Activated B cell treated with CpG ODN at 0.5 μM for 24 hours (primary cell): ENCODE measurements around the gene SEC16B. TPM values are rescaled to one million over a fixed set of nuclear protein-coding genes. Genes with fewer than 3 reads are reported as not detected.

Experiments
- ATAC-seq: fragments of 200-7000 bp; cut with Tn5 transposase; one replicate; pipeline ENCODE4 v1.10.0; 2021; ENCODE audit warnings: low read depth, mild to moderate bottlenecking, moderate library complexity
- CTCF ChIA-PET: fragments of 350-600 bp; sonication (Branson Sonifier 250); formaldehyde crosslinking; loops from one replicate; lab custom pipeline; 2021; ENCODE audit warnings: antibody characterized with exemption; lab: Charles Lee
- POLR2A ChIA-PET: fragments of 350-600 bp; sonication (Branson Sonifier 250); formaldehyde crosslinking; loops from one replicate; lab custom pipeline; 2021; ENCODE audit warnings: antibody characterized with exemption; lab: Charles Lee
- DNase-seq: peaks from one replicate; pipeline ENCODE4 v3.0.0; 2022
- H3K27ac Mint-ChIP-seq: one replicate; pipeline ENCODE4 v1.8.0; 2020; ENCODE audit warnings: mixed read lengths
- H3K27me3 Mint-ChIP-seq: one replicate; pipeline ENCODE4 v1.8.0; 2021; ENCODE audit warnings: mixed read lengths
- H3K36me3 Mint-ChIP-seq: one replicate; pipeline ENCODE4 v1.8.0; 2021; ENCODE audit warnings: low read depth, mixed read lengths
- H3K4me1 Mint-ChIP-seq: one replicate; pipeline ENCODE4 v1.8.0; 2021; ENCODE audit warnings: mixed read lengths
- H3K4me3 Mint-ChIP-seq: one replicate; pipeline ENCODE4 v1.8.0; 2020; ENCODE audit warnings: mild to moderate bottlenecking, mixed read lengths
- H3K9me3 Mint-ChIP-seq: one replicate; pipeline ENCODE4 v1.8.0; 2020; ENCODE audit warnings: mixed read lengths
- CTCF ChIP-seq: fragments of 200-600 bp; IDR thresholded peaks from one replicate; pipeline ENCODE4 v1.8.0; 2022; ENCODE audit warnings: antibody characterized with exemption, mild to moderate bottlenecking
- intact Hi-C: fragments of 100-400 bp; cut with micrococcal nuclease; formaldehyde crosslinking; loops from one replicate; pipeline ENCODE4 v1.15.1; 2024
- total RNA-seq: library from RNA; stranded (reverse); gene quantifications from 2 replicates; pipeline ENCODE4 v1.2.3, GENCODE V29; 2022

SEC16B gene
- total RNA-seq, 1 donor from 2014 or later: not detected

- DNase-seq (no peak), ATAC-seq (no peak)
- TF ChIP-seq CTCF: no peak
- CTCF ChIA-PET: no interaction called here
- intact Hi-C loops: no loop called here
- Mint-ChIP-seq H3K9me3 (no peaks in the 10 kb centered on the region), H3K27me3 (peaks cover 3% of the 10 kb centered on the region), H3K27ac (no peak overlapping the region), H3K4me1 (no peaks in the 10 kb centered on the region), H3K36me3 (no peaks in the 10 kb centered on the region), H3K4me3 (no peak overlapping the region)
- POLR2A ChIA-PET: no interaction called here
These were observed 14.3 kb upstream of the SEC16B start for GRCh38 chr1:177984136-177984525.

- DNase-seq (no peak), ATAC-seq (no peak)
- Mint-ChIP-seq H3K9me3 (no peaks in the 10 kb centered on the region), H3K4me3 (no peak overlapping the region), H3K27me3 (peaks cover 3% of the 10 kb centered on the region), H3K27ac (no peak overlapping the region), H3K4me1 (no peaks in the 10 kb centered on the region), H3K36me3 (no peaks in the 10 kb centered on the region)
- CTCF ChIA-PET: no interaction called here
- intact Hi-C loops: no loop called here
- TF ChIP-seq CTCF: no peak
- POLR2A ChIA-PET: no interaction called here
These were observed 13.8 kb upstream of the SEC16B start for GRCh38 chr1:177983482-177984135.

GRCh38 chr1:177983077-177983476 is 13.2 kb upstream of the SEC16B start:
- no peak overlapping the region for H3K4me3 Mint-ChIP-seq
- ATAC-seq (no peak), DNase-seq (no peak)
- H3K27ac Mint-ChIP-seq: no peak overlapping the region
- ChIA-PET CTCF (no interaction called here), POLR2A (no interaction called here)
- H3K36me3 Mint-ChIP-seq: no peaks in the 10 kb centered on the region
- no peaks in the 10 kb centered on the region for H3K4me1 Mint-ChIP-seq
- peaks cover 3% of the 10 kb centered on the region for H3K27me3 Mint-ChIP-seq
- no peaks in the 10 kb centered on the region for H3K9me3 Mint-ChIP-seq
- no peak for TF ChIP-seq CTCF
- intact Hi-C loops: no loop called here

GRCh38 chr1:177981200-177981599 is 11.3 kb upstream of the SEC16B start:
- Mint-ChIP-seq H3K9me3 (no peaks in the 10 kb centered on the region), H3K4me3 (no peak overlapping the region), H3K27ac (no peak overlapping the region), H3K4me1 (no peaks in the 10 kb centered on the region), H3K27me3 (no peaks in the 10 kb centered on the region), H3K36me3 (no peaks in the 10 kb centered on the region)
- POLR2A ChIA-PET: no interaction called here
- CTCF ChIA-PET: no interaction called here
- DNase-seq: no peak
- intact Hi-C loops: no loop called here
- no peak for ATAC-seq
- TF ChIP-seq CTCF: no peak

- Mint-ChIP-seq H3K36me3 (no peaks in the 10 kb centered on the region), H3K27me3 (peaks cover under 1% of the 10 kb centered on the region), H3K4me3 (no peak overlapping the region), H3K9me3 (no peaks in the 10 kb centered on the region), H3K27ac (no peak overlapping the region), H3K4me1 (no peaks in the 10 kb centered on the region)
- CTCF ChIA-PET: no interaction called here
- TF ChIP-seq CTCF: no peak
- intact Hi-C loops: no loop called here
- ATAC-seq (no peak), DNase-seq (no peak)
- POLR2A ChIA-PET: no interaction called here
These were observed 9.4 kb upstream of the SEC16B start for GRCh38 chr1:177979272-177979671.
